ENCODE data around the gene PLA2G4D.

- TF ChIP-seq CTCF (IDR thresholded peaks at IDR 0.05) (no peak), POLR2A (IDR thresholded peaks at IDR 0.05) (no peak)
Observed at GRCh38 chr15:42020713-42021273, 73.6 kb downstream of the PLA2G4D start, which contains the start of gene PLA2G4E.
